HEK293 (cell line): Measurements from ENCODE around the gene CMTM8.

Experiments
- ATF2 ChIP-seq: fragments of 450-650 bp; formaldehyde crosslinking; IDR thresholded peaks from 2 replicates; pipeline ENCODE4 v1.5.1; 2016; ENCODE audit warnings: missing biosample characterization, missing genetic modification characterization, low read depth
- HOXD13 ChIP-seq: sonication (generic); formaldehyde crosslinking; IDR thresholded peaks from 2 replicates; pipeline ENCODE4 v1.8.0; 2022; ENCODE audit warnings: missing genetic modification reagents, borderline replicate concordance
- IKZF3 ChIP-seq: fragments of 450-650 bp; IDR thresholded peaks from 2 replicates; pipeline ENCODE4 v1.5.0; 2018; ENCODE audit warnings: missing biosample characterization, mild to moderate bottlenecking, missing genetic modification characterization, moderate library complexity
- KLF10 ChIP-seq: fragments of 450-650 bp; IDR thresholded peaks from 2 replicates; pipeline ENCODE4 v1.5.1; 2018; ENCODE audit warnings: missing biosample characterization, mild to moderate bottlenecking, missing genetic modification characterization
- KLF16 ChIP-seq: fragments of 450-650 bp; formaldehyde crosslinking; IDR thresholded peaks from 2 replicates; pipeline ENCODE4 v1.5.1; 2017; ENCODE audit warnings: missing biosample characterization, missing genetic modification characterization
- KLF17 ChIP-seq: fragments of 450-650 bp; formaldehyde crosslinking; IDR thresholded peaks from 2 replicates; pipeline ENCODE4 v1.5.1; 2016; ENCODE audit warnings: missing biosample characterization, missing genetic modification characterization
- KLF7 ChIP-seq: fragments of 450-650 bp; formaldehyde crosslinking; IDR thresholded peaks from 2 replicates; pipeline ENCODE4 v1.5.1; 2016; ENCODE audit warnings: missing biosample characterization, missing genetic modification characterization, borderline replicate concordance
- OVOL3 ChIP-seq: fragments of 450-650 bp; formaldehyde crosslinking; IDR thresholded peaks from 2 replicates; pipeline ENCODE4 v1.5.1; 2016; ENCODE audit warnings: missing biosample characterization, missing genetic modification characterization
- PRDM1 ChIP-seq: fragments of 450-650 bp; formaldehyde crosslinking; IDR thresholded peaks from 2 replicates; pipeline ENCODE4; 2016; ENCODE audit warnings: missing biosample characterization, missing genetic modification characterization
- PRDM10 ChIP-seq: fragments of 450-650 bp; formaldehyde crosslinking; IDR thresholded peaks from 2 replicates; pipeline ENCODE4 v1.5.1; 2016; ENCODE audit warnings: missing biosample characterization, missing genetic modification characterization
- WT1 ChIP-seq: fragments of 450-650 bp; formaldehyde crosslinking; IDR thresholded peaks from 2 replicates; pipeline ENCODE4 v1.5.1; 2016; ENCODE audit warnings: missing biosample characterization, missing genetic modification characterization
- ZBTB10 ChIP-seq: fragments of 450-650 bp; formaldehyde crosslinking; IDR thresholded peaks from 2 replicates; pipeline ENCODE4 v1.5.1; 2016; ENCODE audit warnings: missing biosample characterization, missing genetic modification characterization
- ZBTB17 ChIP-seq: fragments of 450-650 bp; formaldehyde crosslinking; IDR thresholded peaks from 2 replicates; pipeline ENCODE4 v1.5.1; 2016; ENCODE audit warnings: missing biosample characterization, missing genetic modification characterization
- ZBTB49 ChIP-seq: fragments of 450-650 bp; formaldehyde crosslinking; IDR thresholded peaks from 2 replicates; pipeline ENCODE4 v1.5.1; 2016; ENCODE audit warnings: missing biosample characterization, missing genetic modification characterization, low read depth
- ZIC2 ChIP-seq: fragments of 450-650 bp; formaldehyde crosslinking; IDR thresholded peaks from 2 replicates; pipeline ENCODE4 v1.5.1; 2016; ENCODE audit warnings: missing biosample characterization, missing genetic modification characterization
- ZNF175 ChIP-seq: fragments of 450-650 bp; formaldehyde crosslinking; IDR thresholded peaks from 2 replicates; pipeline ENCODE4 v1.5.1; 2016; ENCODE audit warnings: missing biosample characterization, missing genetic modification characterization
- ZNF19 ChIP-seq: fragments of 450-650 bp; formaldehyde crosslinking; IDR thresholded peaks from 2 replicates; pipeline ENCODE4; 2016; ENCODE audit warnings: missing biosample characterization, missing genetic modification characterization, low read depth
- ZNF211 ChIP-seq: fragments of 450-650 bp; formaldehyde crosslinking; IDR thresholded peaks from 2 replicates; pipeline ENCODE4 v1.5.1; 2016; ENCODE audit warnings: low read depth, missing biosample characterization, missing genetic modification characterization
- ZNF341 ChIP-seq: fragments of 450-650 bp; formaldehyde crosslinking; IDR thresholded peaks from 2 replicates; pipeline ENCODE4; 2016; ENCODE audit warnings: low read depth, missing biosample characterization, missing genetic modification characterization
- ZNF350 ChIP-seq: fragments of 450-650 bp; formaldehyde crosslinking; IDR thresholded peaks from 2 replicates; pipeline ENCODE4 v1.5.0; 2017; ENCODE audit warnings: missing biosample characterization, mild to moderate bottlenecking, missing genetic modification characterization
- ZNF394 ChIP-seq: fragments of 450-650 bp; formaldehyde crosslinking; IDR thresholded peaks from 2 replicates; pipeline ENCODE4 v1.5.1; 2016; ENCODE audit warnings: missing biosample characterization, missing genetic modification characterization, mild to moderate bottlenecking, moderate library complexity, borderline replicate concordance
- ZNF514 ChIP-seq: fragments of 450-650 bp; formaldehyde crosslinking; IDR thresholded peaks from 2 replicates; pipeline ENCODE4 v1.5.1; 2016; ENCODE audit warnings: missing biosample characterization, missing genetic modification characterization
- ZNF548 ChIP-seq: fragments of 450-650 bp; formaldehyde crosslinking; IDR thresholded peaks from 2 replicates; pipeline ENCODE4 v1.5.1; 2016; ENCODE audit warnings: missing biosample characterization, missing genetic modification characterization
- ZNF580 ChIP-seq: fragments of 450-650 bp; formaldehyde crosslinking; IDR thresholded peaks from 2 replicates; pipeline ENCODE4 v1.5.1; 2016; ENCODE audit warnings: missing biosample characterization, missing genetic modification characterization
- ZNF791 ChIP-seq: fragments of 450-650 bp; formaldehyde crosslinking; IDR thresholded peaks from 2 replicates; pipeline ENCODE4 v1.5.1; 2016; ENCODE audit warnings: missing biosample characterization, missing genetic modification characterization
- ZSCAN23 ChIP-seq: fragments of 450-650 bp; formaldehyde crosslinking; IDR thresholded peaks from 2 replicates; pipeline ENCODE4 v1.5.1; 2016; ENCODE audit warnings: missing biosample characterization, missing genetic modification characterization
- ZSCAN4 ChIP-seq: fragments of 450-650 bp; formaldehyde crosslinking; IDR thresholded peaks from 2 replicates; pipeline ENCODE4 v1.5.1; 2017; ENCODE audit warnings: missing biosample characterization, missing genetic modification characterization

The CMTM8 gene

GRCh38 chr3:32239307-32240158 lies 1.1 kb downstream of the CMTM8 start (continued):
- TF ChIP-seq ZNF19 (no peak), KLF16 (0 out of 2 replicates have a peak, but pooled peaks have one; percentile 31), ZNF580 (tag by site-specific recombination) (no peak), ZNF175 (tag by site-specific recombination) (no peak), KLF17 (no peak), KLF7 (tag by site-specific recombination) (no peak), ATF2 (tag by site-specific recombination) (no peak), IKZF3 (tag by site-specific recombination) (peak; percentile 74), ZSCAN4 (no peak), KLF10 (peak; percentile 94), ZNF791 (tag by site-specific recombination) (no peak), ZBTB10 (no peak), ZNF350 (tag by site-specific recombination) (no peak), HOXD13 (no peak), PRDM10 (no peak), ZNF514 (tag by site-specific recombination) (no peak), ZNF394 (tag by site-specific recombination) (no peak), ZBTB49 (tag by site-specific recombination) (no peak), ZBTB17 (tag by site-specific recombination) (peak; percentile 36; the same call in 1 of the 2 replicates), PRDM1 (tag by site-specific recombination) (no peak), ZNF548 (tag by site-specific recombination) (no peak), WT1 (no peak), ZNF211 (tag by site-specific recombination) (no peak), ZNF341 (no peak), ZSCAN23 (tag by site-specific recombination) (no peak), ZIC2 (no peak), OVOL3 (tag by site-specific recombination) (no peak)
